Measurements from ENCODE around the gene ZRANB2. TPM values are rescaled to one million over a fixed set of nuclear protein-coding genes. Genes with fewer than 3 reads are reported as not detected.

The ZRANB2 gene
- total RNA-seq, 1 experiment from 2014 or later = 103 TPM

- no peak overlapping the region for H4K91ac ChIP-seq (ENCODE audit: insufficient read length, low read depth, low read length)
Measured at GRCh38 chr1:71038942-71039341, 41.9 kb downstream of the ZRANB2 start.

More at GRCh38 chr1:71038942-71039341, 41.9 kb downstream of the ZRANB2 start:
- Histone ChIP-seq H4K20me1 (ENCODE audit: control insufficient read depth, insufficient read depth, insufficient read length) (no peaks in the 10 kb centered on the region), H3K27me3 (ENCODE audit: insufficient read depth, low read length) (no peaks in the 10 kb centered on the region), H3K23me2 (ENCODE audit: insufficient read length, low read depth, low read length, poor library complexity, severe bottlenecking) (no peaks in the 10 kb centered on the region), H3K4me2 (ENCODE audit: insufficient read depth, insufficient read length, low read length) (no peak overlapping the region), H3K18ac (ENCODE audit: insufficient read length, low read depth, low read length) (no peak overlapping the region), H3K4ac (ENCODE audit: low read depth, low read length) (no peak overlapping the region), H3K79me1 (ENCODE audit: insufficient read depth, low read depth, low read length, poor library complexity, severe bottlenecking) (no peaks in the 10 kb centered on the region), H2BK120ac (ENCODE audit: low read depth, low read length, poor library complexity, severe bottlenecking) (no peak overlapping the region), H4K8ac (replicated peaks; ENCODE audit: insufficient read length, low read depth, low read length) (no peak overlapping the region), H3K4me1 (ENCODE audit: insufficient read depth, low read length) (no peaks in the 10 kb centered on the region), H2AK5ac (ENCODE audit: insufficient read length, low read length) (no peak overlapping the region), H3K27ac (ENCODE audit: insufficient read length, low read depth, low read length) (no peak overlapping the region), H2AFZ (ENCODE audit: low read length) (no peak overlapping the region), H3K79me2 (ENCODE audit: insufficient read depth, low read length) (no peaks in the 10 kb centered on the region), H2BK5ac (ENCODE audit: insufficient read length, low read length) (no peak overlapping the region), H3T11ph (ENCODE audit: low read length) (no peak overlapping the region), H2BK20ac (ENCODE audit: low read depth, low read length, poor library complexity, severe bottlenecking) (no peak overlapping the region), H3K14ac (ENCODE audit: insufficient read depth, low read length) (no peak overlapping the region), H4K5ac (ENCODE audit: insufficient read length, low read depth, low read length) (no peak overlapping the region), H3K23ac (ENCODE audit: insufficient read length, low read depth, low read length) (no peak overlapping the region), H3K9me3 (ENCODE audit: control insufficient read depth, low read depth, low read length) (no peaks in the 10 kb centered on the region), H3K9ac (ENCODE audit: extremely low read depth, insufficient read length, low read length) (no peak overlapping the region), H3K56ac (ENCODE audit: insufficient read length, low read depth, low read length) (no peak overlapping the region), H2BK12ac (ENCODE audit: insufficient read length, low read depth, low read length) (no peak overlapping the region), H2BK15ac (ENCODE audit: low read depth, low read length) (no peak overlapping the region)
- TF ChIP-seq, protein P1, sequence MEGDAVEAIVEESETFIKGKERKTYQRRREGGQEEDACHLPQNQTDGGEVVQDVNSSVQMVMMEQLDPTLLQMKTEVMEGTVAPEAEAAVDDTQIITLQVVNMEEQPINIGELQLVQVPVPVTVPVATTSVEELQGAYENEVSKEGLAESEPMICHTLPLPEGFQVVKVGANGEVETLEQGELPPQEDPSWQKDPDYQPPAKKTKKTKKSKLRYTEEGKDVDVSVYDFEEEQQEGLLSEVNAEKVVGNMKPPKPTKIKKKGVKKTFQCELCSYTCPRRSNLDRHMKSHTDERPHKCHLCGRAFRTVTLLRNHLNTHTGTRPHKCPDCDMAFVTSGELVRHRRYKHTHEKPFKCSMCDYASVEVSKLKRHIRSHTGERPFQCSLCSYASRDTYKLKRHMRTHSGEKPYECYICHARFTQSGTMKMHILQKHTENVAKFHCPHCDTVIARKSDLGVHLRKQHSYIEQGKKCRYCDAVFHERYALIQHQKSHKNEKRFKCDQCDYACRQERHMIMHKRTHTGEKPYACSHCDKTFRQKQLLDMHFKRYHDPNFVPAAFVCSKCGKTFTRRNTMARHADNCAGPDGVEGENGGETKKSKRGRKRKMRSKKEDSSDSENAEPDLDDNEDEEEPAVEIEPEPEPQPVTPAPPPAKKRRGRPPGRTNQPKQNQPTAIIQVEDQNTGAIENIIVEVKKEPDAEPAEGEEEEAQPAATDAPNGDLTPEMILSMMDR (conservative IDR thresholded peaks at IDR 0.05) = no peak
- Mint-ChIP-seq H3K27ac (no peak overlapping the region; a peak in 1 of 7 replicates), H3K4me3 (no peak overlapping the region), H3K4me1 (no peaks in the 10 kb centered on the region), H3K9me3 (no peaks in the 10 kb centered on the region), H3K36me3 (ENCODE audit: insufficient read depth in 1 of 3, low read depth in 3 of 3) (no peaks in the 10 kb centered on the region), H3K27me3 (ENCODE audit: low read depth) (peaks cover 2% of the 10 kb centered on the region)
- no CpG with 5 or more reads among the region's 2 CpGs for WGBS (ENCODE audit: extremely low coverage, insufficient read length, low lambda C conversion rate)
- DNase-seq = no peak
